MM.1S (cell line): ENCODE results near the gene ELMO1.
A peak's percentile ranks its signal among the peaks of the same experiment; 100 is the strongest.

Experiments used
- EZH2 ChIP-seq: fragments of 300-600 bp; sonication (generic); optimal IDR thresholded peaks from 2 replicates; pipeline ENCODE3; 2017; ENCODE audit warnings: low read depth, mild to moderate bottlenecking, antibody characterized with exemption, low read length, mixed read lengths
- EZH2phosphoT487 ChIP-seq: fragments of 300-600 bp; sonication (generic); IDR thresholded peaks from 2 replicates; pipeline ENCODE4 v1.6.1; 2018; ENCODE audit warnings: antibody characterized with exemption, low read length
- TF ChIP-seq, protein P1 (sequence below): fragments of 300-600 bp; sonication (generic); IDR thresholded peaks from 2 replicates; pipeline ENCODE4 v1.5.1; 2016; ENCODE audit warnings: antibody characterized with exemption, low read length, mixed read lengths

DNA sequence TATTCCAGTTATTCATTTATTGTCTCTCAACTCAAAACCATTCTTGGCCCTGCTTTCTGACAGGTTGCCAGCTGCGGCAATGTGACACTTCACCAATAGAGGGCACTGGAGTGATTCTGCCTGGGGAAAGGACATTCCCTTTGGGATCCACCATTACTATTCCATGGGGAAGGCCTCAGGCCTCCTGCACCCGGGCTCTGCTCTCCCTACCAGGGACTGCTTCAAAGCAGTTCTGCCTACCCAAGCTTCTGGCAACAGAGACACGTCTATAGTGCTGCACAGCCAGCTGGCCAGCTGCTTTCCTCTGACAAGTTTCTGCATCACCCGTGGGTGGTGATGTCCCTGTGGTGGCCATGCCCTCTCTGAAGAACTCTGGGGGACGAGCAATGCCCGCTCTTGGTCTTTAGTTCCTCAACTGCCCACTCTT lies 163.8 kb downstream of the ELMO1 start:
- TF ChIP-seq EZH2 (no peak), EZH2phosphoT487 (no peak)
- TF ChIP-seq, protein P1, sequence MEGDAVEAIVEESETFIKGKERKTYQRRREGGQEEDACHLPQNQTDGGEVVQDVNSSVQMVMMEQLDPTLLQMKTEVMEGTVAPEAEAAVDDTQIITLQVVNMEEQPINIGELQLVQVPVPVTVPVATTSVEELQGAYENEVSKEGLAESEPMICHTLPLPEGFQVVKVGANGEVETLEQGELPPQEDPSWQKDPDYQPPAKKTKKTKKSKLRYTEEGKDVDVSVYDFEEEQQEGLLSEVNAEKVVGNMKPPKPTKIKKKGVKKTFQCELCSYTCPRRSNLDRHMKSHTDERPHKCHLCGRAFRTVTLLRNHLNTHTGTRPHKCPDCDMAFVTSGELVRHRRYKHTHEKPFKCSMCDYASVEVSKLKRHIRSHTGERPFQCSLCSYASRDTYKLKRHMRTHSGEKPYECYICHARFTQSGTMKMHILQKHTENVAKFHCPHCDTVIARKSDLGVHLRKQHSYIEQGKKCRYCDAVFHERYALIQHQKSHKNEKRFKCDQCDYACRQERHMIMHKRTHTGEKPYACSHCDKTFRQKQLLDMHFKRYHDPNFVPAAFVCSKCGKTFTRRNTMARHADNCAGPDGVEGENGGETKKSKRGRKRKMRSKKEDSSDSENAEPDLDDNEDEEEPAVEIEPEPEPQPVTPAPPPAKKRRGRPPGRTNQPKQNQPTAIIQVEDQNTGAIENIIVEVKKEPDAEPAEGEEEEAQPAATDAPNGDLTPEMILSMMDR: peak; percentile 87
